Right atrium auricular region (tissue), 2 donors: Measurements from ENCODE around the gene GPD1. TPM values are rescaled to one million over a fixed set of nuclear protein-coding genes. Genes with fewer than 3 reads are reported as not detected.

ENCODE experiments used
- DNase-seq: peaks from one replicate; pipeline ENCODE4 v3.0.0-alpha.2; 2019; ENCODE audit warnings: low spot score
- H3K27ac ChIP-seq, 2 donors: fragments of 200-600 bp; sonication (generic); 1 replicate in 1 of 2; 2 replicates in 1 of 2; pipeline ENCODE4 v1.5.1; 2016 to 2019
- H3K27me3 ChIP-seq, 2 donors: fragments of 200-600 bp; sonication (generic); one replicate each; pipeline versions ENCODE4 v1.5.1 to v1.6.0; 2017 to 2019
- H3K36me3 ChIP-seq: fragments of 200-600 bp; sonication (generic); one replicate; pipeline ENCODE4 v1.5.1; 2016
- H3K4me1 ChIP-seq, 2 donors: fragments of 200-600 bp; sonication (generic); one replicate each; pipeline versions ENCODE4 v1.5.1 to v1.6.0; 2017 to 2019
- H3K4me3 ChIP-seq, 2 donors: fragments of 200-600 bp; sonication (generic); 1 replicate in 1 of 2; 2 replicates in 1 of 2; pipeline ENCODE4 v1.5.1; 2017 to 2019; ENCODE audit warnings: mild to moderate bottlenecking in 1 of 2, moderate library complexity in 1 of 2
- H3K9me3 ChIP-seq, 2 donors: fragments of 200-600 bp; sonication (generic); one replicate each; pipeline ENCODE4 v1.5.1; 2019
- CTCF ChIP-seq, 2 donors: fragments of 200-600 bp; sonication (generic); IDR thresholded peaks; one replicate each; pipeline ENCODE4 v1.5.1; 2019; ENCODE audit warnings: antibody characterized with exemption in 2 of 2
- total RNA-seq, 2 donors: library from RNA; depleted of rRNA; stranded (reverse); fragments of >200 nt; gene quantifications; one replicate each; pipeline ENCODE4 v1.1.0, GENCODE V29; 2016

The GPD1 gene
- total RNA-seq, 2 donors from 2014 or later = 8.8 to 38.7 TPM

- no peak for TF ChIP-seq CTCF (IDR thresholded peaks at IDR 0.05)
- DNase-seq = no peak
- H3K4me1 ChIP-seq = peaks cover 0 to 18% of the 10 kb centered on the region in 2 donors
- H3K4me3 ChIP-seq = no peak overlapping the region
- no peaks in the 10 kb centered on the region for H3K27me3 ChIP-seq
- H3K36me3 ChIP-seq = no peaks in the 10 kb centered on the region
- H3K27ac ChIP-seq = no peak overlapping the region
- no peaks in the 10 kb centered on the region for H3K9me3 ChIP-seq
These were observed 40.9 kb upstream of the GPD1 start for GRCh38 chr12:50062728-50063460.

GRCh38 chr12:50065726-50066310 lies 38.0 kb upstream of the GPD1 start:
- no peak for TF ChIP-seq CTCF (IDR thresholded peaks at IDR 0.05)
- Histone ChIP-seq H3K27ac (no peak overlapping the region), H3K36me3 (no peaks in the 10 kb centered on the region), H3K4me1 (peaks cover 0 to 27% of the 10 kb centered on the region in 2 donors), H3K4me3 (no peak overlapping the region), H3K9me3 (no peaks in the 10 kb centered on the region), H3K27me3 (no peaks in the 10 kb centered on the region)
- no peak for DNase-seq

- DNase-seq = no peak
These were observed 37.4 kb upstream of the GPD1 start for GRCh38 chr12:50066402-50066801.

GRCh38 chr12:50069069-50069468 lies 34.7 kb upstream of the GPD1 start:
- TF ChIP-seq CTCF (IDR thresholded peaks at IDR 0.05) = no peak
- Histone ChIP-seq H3K4me3 (no peak overlapping the region), H3K36me3 (no peaks in the 10 kb centered on the region), H3K27ac (no peak overlapping the region), H3K9me3 (no peaks in the 10 kb centered on the region), H3K27me3 (no peaks in the 10 kb centered on the region), H3K4me1 (peaks cover 0 to 20% of the 10 kb centered on the region in 2 donors)
- no peak for DNase-seq

More at GRCh38 chr12:50066402-50066801, 37.4 kb upstream of the GPD1 start:
- Histone ChIP-seq H3K4me1 (peaks cover 0 to 29% of the 10 kb centered on the region in 2 donors), H3K36me3 (no peaks in the 10 kb centered on the region), H3K27ac (no peak overlapping the region), H3K9me3 (no peaks in the 10 kb centered on the region), H3K4me3 (no peak overlapping the region), H3K27me3 (no peaks in the 10 kb centered on the region)
- TF ChIP-seq CTCF (IDR thresholded peaks at IDR 0.05) = no peak

GRCh38 chr12:50069539-50069938 lies 34.3 kb upstream of the GPD1 start:
- no peaks in the 10 kb centered on the region for H3K27me3 ChIP-seq
- TF ChIP-seq CTCF (IDR thresholded peaks at IDR 0.05) = no peak
- no peak overlapping the region for H3K27ac ChIP-seq
- peaks cover 0 to 20% of the 10 kb centered on the region in 2 donors for H3K4me1 ChIP-seq
- no peaks in the 10 kb centered on the region for H3K36me3 ChIP-seq
- no peaks in the 10 kb centered on the region for H3K9me3 ChIP-seq
- no peak for DNase-seq
- no peak overlapping the region for H3K4me3 ChIP-seq
